ENCODE results near the gene SYVN1.
A peak's percentile ranks its signal among the peaks of the same experiment; 100 is the strongest.
"Not testable (repeated sequence)": the region's sequence is repeated elsewhere in the genome, so short reads cannot be mapped to it uniquely, and the experiment has no call there.

Gene SYVN1

GRCh38 chr11:65134240-65134951 lies at the start of gene SYVN1:
SYVN1 (minus strand) TSS chr11:65134519; CDS start chr11:65133601, 918 bp downstream.
- peak; percentile 97 for DNase-seq

DNA sequence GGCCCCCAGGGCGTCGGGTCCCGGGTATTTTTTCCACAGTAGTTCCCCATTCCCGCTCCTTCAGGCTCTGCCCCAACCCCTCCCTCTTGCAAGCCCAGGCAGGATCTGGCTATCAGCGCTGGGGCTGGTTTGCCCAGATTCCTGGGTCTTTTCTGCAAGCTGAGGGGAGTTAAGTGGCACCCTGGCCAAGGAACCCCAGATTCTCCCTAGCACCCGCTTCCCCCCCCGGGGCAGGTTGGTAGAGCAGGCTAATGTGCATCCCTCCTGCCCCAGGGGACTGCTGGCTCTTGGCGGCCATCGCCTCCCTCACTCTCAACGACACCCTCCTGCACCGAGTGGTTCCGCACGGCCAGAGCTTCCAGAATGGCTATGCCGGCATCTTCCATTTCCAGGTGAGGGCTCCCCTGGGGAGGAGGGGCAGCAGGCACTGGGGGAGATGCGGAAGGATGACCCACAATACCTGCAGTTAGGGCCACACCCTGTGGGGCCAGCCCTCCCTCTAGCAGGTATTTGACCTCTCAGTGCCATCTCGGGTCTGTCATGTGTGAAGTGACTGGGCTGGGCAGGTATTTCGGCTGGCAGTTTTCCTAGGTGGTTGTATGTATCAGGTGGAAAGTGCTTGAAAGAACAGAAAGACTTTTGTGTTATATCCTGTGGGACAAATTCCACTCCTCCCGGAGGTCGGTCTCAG lies 49.0 kb upstream of the SYVN1 start:
- DNase-seq: no peak

GRCh38 chr11:65182258-65183170 lies 48.2 kb upstream of the SYVN1 start:
- DNase-seq: no peak

DNA sequence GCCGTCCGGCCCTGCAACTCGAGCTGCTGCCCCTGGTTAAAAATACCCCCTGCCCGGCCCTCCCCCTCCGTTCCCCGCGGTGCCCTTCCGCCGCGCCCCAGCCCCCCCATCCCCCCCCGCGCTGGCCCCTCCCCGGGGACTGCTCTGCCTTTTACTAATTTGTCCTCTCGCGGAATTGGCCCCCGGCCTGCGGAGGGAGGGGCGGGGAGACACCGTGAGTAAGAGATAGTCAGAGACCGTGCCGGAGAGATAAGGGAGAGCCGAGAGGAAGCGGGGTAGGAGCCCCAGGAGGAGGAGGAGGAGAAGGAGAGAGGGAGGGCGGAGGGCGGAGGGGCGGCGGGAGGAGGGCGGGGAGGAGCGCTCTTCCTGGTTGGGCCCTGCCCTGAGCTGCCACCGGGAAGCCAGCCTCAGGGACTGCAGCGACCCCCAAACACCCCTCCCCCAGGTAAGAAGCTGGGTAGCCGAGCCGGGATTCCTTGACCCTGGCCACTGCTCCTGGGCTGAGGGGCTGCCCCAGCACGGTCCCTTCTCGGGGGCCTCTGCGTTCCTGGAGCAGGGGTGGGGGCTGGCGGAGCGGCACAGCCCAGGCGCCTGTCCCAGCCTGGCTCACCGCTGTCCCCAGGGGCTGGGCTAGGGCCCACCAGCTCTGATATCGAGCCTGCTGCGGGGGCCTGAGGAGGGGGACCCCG lies 47.4 kb upstream of the SYVN1 start, which contains the start of gene CAPN1:
Gene CAPN1, plus strand, starts transcription at position 360 of the 689 bp plus-strand sequence. CDS start 774 bp downstream, outside the sequence.
- peak; percentile 86 for DNase-seq

GRCh38 chr11:65180877-65181568 lies 46.7 kb upstream of the SYVN1 start:
- peak; percentile 82 for DNase-seq

- not testable (repeated sequence) for DNase-seq
Measured at GRCh38 chr11:65174571-65175010, 40.3 kb upstream of the SYVN1 start.

- no peak for DNase-seq
Measured at GRCh38 chr11:65172600-65172999, 38.3 kb upstream of the SYVN1 start.

DNA sequence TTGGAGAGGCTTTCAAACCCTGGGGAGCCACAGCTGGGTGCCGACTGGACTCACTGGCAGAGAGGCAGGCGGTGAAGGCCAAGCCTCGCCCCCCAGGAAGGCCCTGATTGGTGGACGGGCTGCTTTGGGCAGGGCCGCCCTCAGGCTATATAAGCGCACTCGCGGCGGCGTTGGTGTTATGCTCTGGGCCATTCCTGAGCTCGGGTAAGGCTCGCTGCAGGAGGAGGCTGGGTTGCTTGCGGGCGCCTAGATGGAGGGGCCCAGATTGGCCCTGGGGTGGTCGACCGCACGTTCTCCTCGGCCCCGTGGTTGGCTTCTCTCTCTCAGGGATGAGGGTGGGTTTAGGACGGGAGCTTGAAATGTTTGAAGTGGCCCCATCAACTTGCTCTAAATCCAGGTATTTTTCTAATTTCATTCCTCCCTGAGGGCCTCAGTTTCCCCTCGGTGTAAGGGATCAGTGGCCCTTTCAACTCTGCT lies 35.8 kb upstream of the SYVN1 start, which contains the start of gene SPDYC:
Gene SPDYC, plus strand, starts transcription at position 176 of the 477 bp plus-strand sequence. CDS start 1,125 bp downstream, outside the sequence.
- DNase-seq: no peak

DNA sequence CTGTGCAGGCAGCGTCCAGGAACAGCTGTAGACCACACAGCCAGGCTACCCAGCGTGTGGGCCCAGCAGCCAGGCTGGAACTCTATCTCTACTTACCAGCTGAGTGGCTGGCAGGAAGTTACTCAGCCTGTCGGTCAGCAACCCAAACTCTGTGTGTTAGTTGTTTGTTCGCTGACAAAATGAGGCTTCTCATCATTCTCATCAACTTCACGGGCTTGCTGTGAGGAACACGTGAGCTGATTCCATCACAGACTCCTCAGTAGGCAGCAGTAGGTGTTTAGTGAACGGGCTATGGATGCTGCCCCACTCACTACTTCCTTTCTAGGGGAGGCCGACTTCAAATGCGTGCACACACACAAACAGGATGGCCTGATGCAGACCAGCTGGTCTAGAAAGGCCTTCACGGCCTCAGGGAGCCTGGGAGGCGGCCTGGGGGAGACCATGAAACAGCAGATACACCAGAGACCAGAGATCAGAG lies 34.9 kb upstream of the SYVN1 start:
- no peak for DNase-seq

- DNase-seq: no peak
Measured at GRCh38 chr11:65167656-65168055, 33.3 kb upstream of the SYVN1 start.

GRCh38 chr11:65166893-65167292 lies 32.6 kb upstream of the SYVN1 start:
- no peak for DNase-seq

- DNase-seq: no peak
Measured at GRCh38 chr11:65165410-65166317, 31.3 kb upstream of the SYVN1 start.

DNA sequence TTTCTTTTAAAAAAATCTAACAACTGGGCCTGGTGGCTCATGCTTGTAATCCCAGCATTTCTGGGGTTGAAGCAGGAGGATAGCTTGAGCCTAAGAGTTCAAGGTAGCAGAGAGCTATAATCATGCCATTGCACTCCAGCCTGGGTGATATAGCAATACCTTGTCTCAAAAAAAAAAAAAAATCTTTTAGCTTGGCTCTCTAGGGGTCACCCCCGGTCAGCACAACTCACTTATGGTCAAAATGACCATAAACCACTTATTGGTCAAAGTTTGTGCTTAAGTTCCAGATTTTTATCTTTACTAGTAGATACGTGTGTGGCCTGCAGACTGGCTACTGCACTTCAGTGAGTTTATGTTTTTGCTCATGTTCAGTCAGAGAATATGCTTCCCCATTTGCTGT lies 29.4 kb upstream of the SYVN1 start:
- DNase-seq: no peak

DNA sequence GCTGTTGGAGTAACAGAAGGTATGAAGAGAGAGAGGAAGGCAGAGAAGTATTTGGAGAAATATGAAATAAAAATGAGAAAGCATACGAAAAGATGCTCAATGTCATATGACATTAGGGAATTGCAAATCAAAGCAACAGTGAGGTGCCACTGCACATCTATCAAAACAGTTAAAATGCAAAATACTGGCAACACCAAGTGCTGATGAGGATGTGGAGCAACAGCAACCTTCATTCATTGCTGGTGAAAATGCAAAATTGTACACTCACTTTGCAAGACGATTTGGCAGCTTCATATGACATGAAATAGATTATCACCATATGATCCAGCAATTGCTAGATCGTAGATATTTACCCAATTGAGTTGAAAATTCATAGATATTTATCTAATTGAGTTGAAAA lies 26.3 kb upstream of the SYVN1 start:
- no peak for DNase-seq

GRCh38 chr11:65159012-65159411 lies 24.7 kb upstream of the SYVN1 start:
- DNase-seq: no peak

DNA sequence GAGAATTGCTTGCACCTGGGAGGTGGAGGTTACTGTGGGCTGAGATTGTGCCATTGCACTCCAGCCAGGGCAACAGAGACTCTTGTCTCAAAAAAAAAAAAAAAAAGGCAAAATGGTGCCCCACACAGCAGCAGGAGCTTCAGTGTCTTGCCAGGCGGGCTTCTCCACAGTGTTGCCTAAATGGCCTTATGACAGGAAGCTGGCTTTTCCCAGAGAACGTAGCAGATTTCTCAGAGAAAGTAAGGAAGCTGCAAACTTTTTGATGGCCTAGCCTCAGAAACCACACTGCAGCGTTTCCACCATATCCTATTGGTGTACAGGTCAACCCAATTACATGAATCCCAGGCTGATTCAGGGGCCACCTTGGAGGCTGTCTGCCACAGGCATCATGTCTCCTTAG lies 23.0 kb upstream of the SYVN1 start:
- no peak for DNase-seq

- DNase-seq: no peak
Measured at GRCh38 chr11:65156926-65157325, 22.6 kb upstream of the SYVN1 start.

- DNase-seq: no peak
Measured at GRCh38 chr11:65156256-65156655, 21.9 kb upstream of the SYVN1 start.

- peak; percentile 45 for DNase-seq
Measured at GRCh38 chr11:65152122-65152521, 17.8 kb upstream of the SYVN1 start.

DNA sequence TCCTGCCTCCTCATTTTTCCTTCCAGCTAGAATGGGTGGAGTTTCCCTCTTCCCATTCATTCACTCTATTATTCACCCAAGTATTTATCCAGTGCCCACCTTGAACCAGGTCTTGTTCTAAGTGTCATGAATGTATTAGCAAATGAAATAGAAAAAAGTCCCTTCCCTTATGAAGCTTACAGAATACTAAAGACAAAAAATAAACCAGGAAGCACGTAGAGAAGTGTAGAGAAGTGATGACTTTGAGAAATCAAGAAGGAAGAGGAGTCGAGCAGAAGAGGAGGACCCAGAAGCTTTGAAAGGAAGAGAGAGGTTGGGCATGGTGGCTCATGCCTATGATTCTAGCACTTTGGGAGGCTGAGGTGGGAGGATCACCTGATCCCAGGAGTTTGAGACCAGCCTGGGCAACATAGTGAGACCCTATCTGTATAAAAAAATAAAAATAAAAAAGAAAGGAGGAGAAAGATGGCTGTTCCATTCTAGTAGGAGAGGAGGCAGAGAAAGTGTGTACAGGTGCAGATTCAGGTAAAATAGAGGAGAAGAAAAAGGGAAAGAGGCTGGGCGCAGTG lies 17.1 kb upstream of the SYVN1 start:
- no peak for DNase-seq

Data from RPMI8226 (cell line).